ENCODE measurements around the gene ZNF512B. TPM values are rescaled to one million over a fixed set of nuclear protein-coding genes. Genes with fewer than 3 reads are reported as not detected.

ZNF512B gene
- total and polyA plus RNA-seq, 2 experiments from 2014 or later, result 6.1 to 28.8 TPM

DNA sequence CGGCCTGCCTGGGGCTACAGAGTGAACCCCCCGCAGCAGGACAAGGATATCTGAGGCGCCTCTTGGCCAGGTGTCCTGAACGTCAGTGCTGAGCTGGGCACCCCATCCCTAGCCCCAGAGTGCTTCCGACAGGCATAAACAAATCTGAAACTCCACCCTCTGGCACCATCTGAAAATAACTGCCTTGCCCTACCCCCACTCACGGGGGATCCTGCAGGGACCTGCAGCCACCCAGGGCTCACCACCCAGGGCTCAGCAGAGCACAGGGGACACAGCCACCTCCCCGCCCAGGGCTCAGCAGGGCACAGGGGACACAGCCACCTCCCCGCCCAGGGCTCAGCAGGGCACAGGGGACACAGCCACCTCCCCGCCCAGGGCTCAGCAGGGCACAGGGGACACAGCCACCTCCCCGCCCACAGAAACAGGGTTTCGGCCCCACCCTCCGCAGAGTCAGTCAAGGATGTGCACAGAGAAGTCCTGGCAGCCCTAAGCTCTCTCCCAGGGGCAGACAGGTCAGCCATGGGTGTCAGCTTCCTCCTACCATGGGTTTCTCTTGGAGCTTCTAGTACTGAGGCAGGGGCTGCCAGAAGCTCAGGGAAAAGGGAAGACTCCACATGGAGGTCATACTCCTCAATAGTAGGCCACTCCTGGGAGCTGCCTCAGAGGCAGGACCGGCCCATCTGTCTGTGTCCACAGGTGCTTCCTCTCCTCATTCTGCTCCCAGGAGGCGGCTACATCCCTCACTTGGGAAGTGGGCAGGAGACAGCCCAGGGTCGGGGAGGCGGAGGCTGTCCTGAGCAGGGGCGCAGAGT lies 18.1 kb downstream of the ZNF512B start (continued):
- TF ChIP-seq EZH2 (IDR thresholded peaks at IDR 0.05; ENCODE audit: low read depth, unreplicated experiment) (no peak), EZH2phosphoT487 (IDR thresholded peaks at IDR 0.05; ENCODE audit: unreplicated experiment) (no peak), NANOG (IDR thresholded peaks at IDR 0.05; ENCODE audit: borderline replicate concordance) (no peak), ZNF114 (CRISPR knock-in tag; IDR thresholded peaks at IDR 0.05) (no peak), POLR2AphosphoS5 (IDR thresholded peaks at IDR 0.05; ENCODE audit: low read depth) (no peak)

DNA sequence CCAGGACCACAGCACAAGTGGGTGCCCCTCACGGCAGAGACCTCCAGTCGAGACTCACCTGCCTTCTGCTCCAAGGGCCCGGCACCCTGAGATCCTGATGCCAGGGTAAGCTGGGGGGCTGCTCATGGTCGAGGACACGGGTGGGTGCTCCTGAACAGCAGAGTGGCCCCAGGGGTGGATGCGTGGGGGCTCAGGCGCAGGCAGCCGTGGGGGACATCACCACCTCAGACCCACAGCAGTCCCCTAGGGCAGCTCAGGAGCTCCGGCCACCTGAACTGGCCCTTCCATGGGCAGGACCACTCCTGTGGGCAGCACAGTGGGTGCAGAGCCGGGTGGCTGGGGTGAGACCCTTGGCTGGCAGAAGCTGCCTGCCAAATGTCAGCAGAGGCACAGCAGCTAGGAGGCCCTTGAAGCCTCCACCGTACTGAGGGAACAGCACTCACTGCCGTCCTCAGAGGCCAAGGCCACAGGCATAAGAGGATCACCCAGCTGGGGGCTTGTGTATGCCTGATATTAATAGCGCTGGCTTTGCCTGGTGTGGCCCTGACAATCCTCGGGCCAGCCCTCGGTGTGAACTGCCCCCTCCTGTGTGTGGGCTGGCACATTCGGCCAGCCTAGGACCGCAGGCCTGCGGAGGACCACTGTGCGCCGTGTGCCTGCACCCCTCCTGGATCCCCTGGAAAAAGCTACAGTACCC lies 18.9 kb downstream of the ZNF512B start:
- Mint-ChIP-seq H3K4me3 (no peak overlapping the region), H3K27me3 (ENCODE audit: insufficient read depth, low read depth, poor library complexity) (peaks cover 28% of the 10 kb centered on the region), H3K4me1 (peaks cover 32% of the 10 kb centered on the region), H3K36me3 (ENCODE audit: low read depth) (peaks cover 9% of the 10 kb centered on the region; the same call in 2 of the 3 replicates), H3K9me3 (peaks cover 8% of the 10 kb centered on the region; the same call in 1 of the 3 replicates), H3K27ac (no peak overlapping the region)
- DNase-seq (ENCODE audit: low spot score), result no peak
- no peak overlapping the region for H3K4me3 ChIP-seq
- H3K4me2 ChIP-seq, result no peak overlapping the region
- no peaks in the 10 kb centered on the region for H3K27me3 ChIP-seq (ENCODE audit: insufficient read depth)
- H3K79me2 ChIP-seq (replicated peaks; ENCODE audit: insufficient read depth), result peaks cover 88% of the 10 kb centered on the region
- H3F3A ChIP-seq (replicated peaks; ENCODE audit: low read depth), result peaks cover 12% of the 10 kb centered on the region
- no peaks in the 10 kb centered on the region for H3K9me2 ChIP-seq (ENCODE audit: insufficient read depth)
- H2AFZ ChIP-seq, result no peak overlapping the region
- H3K27ac ChIP-seq (ENCODE audit: low read depth), result no peak overlapping the region
- H3K4me1 ChIP-seq (ENCODE audit: insufficient read depth), result peaks cover 13% of the 10 kb centered on the region; the same call in 1 of the 2 replicates
- H4K20me1 ChIP-seq (replicated peaks; ENCODE audit: insufficient read depth), result peaks cover 28% of the 10 kb centered on the region
- ATAC-seq, result no peak
- no peaks in the 10 kb centered on the region for H3K36me3 ChIP-seq (ENCODE audit: insufficient read depth)
- TF ChIP-seq NANOG (IDR thresholded peaks at IDR 0.05; ENCODE audit: borderline replicate concordance) (no peak), EZH2phosphoT487 (IDR thresholded peaks at IDR 0.05; ENCODE audit: unreplicated experiment) (no peak), CREB1 (CRISPR knock-in tag; IDR thresholded peaks at IDR 0.05; ENCODE audit: low read depth) (no peak), JUNB (IDR thresholded peaks at IDR 0.05; ENCODE audit: unreplicated experiment) (no peak), POLR2AphosphoS5 (IDR thresholded peaks at IDR 0.05; ENCODE audit: low read depth) (no peak), EZH2 (IDR thresholded peaks at IDR 0.05; ENCODE audit: low read depth, unreplicated experiment) (no peak), ZNF331 (CRISPR knock-in tag; IDR thresholded peaks at IDR 0.05; ENCODE audit: low read depth) (no peak), ZNF114 (CRISPR knock-in tag; IDR thresholded peaks at IDR 0.05) (no peak)
- TF ChIP-seq, protein P1, sequence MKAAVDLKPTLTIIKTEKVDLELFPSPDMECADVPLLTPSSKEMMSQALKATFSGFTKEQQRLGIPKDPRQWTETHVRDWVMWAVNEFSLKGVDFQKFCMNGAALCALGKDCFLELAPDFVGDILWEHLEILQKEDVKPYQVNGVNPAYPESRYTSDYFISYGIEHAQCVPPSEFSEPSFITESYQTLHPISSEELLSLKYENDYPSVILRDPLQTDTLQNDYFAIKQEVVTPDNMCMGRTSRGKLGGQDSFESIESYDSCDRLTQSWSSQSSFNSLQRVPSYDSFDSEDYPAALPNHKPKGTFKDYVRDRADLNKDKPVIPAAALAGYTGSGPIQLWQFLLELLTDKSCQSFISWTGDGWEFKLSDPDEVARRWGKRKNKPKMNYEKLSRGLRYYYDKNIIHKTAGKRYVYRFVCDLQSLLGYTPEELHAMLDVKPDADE (IDR thresholded peaks at IDR 0.05), result no peak
- TF ChIP-seq, protein P2, sequence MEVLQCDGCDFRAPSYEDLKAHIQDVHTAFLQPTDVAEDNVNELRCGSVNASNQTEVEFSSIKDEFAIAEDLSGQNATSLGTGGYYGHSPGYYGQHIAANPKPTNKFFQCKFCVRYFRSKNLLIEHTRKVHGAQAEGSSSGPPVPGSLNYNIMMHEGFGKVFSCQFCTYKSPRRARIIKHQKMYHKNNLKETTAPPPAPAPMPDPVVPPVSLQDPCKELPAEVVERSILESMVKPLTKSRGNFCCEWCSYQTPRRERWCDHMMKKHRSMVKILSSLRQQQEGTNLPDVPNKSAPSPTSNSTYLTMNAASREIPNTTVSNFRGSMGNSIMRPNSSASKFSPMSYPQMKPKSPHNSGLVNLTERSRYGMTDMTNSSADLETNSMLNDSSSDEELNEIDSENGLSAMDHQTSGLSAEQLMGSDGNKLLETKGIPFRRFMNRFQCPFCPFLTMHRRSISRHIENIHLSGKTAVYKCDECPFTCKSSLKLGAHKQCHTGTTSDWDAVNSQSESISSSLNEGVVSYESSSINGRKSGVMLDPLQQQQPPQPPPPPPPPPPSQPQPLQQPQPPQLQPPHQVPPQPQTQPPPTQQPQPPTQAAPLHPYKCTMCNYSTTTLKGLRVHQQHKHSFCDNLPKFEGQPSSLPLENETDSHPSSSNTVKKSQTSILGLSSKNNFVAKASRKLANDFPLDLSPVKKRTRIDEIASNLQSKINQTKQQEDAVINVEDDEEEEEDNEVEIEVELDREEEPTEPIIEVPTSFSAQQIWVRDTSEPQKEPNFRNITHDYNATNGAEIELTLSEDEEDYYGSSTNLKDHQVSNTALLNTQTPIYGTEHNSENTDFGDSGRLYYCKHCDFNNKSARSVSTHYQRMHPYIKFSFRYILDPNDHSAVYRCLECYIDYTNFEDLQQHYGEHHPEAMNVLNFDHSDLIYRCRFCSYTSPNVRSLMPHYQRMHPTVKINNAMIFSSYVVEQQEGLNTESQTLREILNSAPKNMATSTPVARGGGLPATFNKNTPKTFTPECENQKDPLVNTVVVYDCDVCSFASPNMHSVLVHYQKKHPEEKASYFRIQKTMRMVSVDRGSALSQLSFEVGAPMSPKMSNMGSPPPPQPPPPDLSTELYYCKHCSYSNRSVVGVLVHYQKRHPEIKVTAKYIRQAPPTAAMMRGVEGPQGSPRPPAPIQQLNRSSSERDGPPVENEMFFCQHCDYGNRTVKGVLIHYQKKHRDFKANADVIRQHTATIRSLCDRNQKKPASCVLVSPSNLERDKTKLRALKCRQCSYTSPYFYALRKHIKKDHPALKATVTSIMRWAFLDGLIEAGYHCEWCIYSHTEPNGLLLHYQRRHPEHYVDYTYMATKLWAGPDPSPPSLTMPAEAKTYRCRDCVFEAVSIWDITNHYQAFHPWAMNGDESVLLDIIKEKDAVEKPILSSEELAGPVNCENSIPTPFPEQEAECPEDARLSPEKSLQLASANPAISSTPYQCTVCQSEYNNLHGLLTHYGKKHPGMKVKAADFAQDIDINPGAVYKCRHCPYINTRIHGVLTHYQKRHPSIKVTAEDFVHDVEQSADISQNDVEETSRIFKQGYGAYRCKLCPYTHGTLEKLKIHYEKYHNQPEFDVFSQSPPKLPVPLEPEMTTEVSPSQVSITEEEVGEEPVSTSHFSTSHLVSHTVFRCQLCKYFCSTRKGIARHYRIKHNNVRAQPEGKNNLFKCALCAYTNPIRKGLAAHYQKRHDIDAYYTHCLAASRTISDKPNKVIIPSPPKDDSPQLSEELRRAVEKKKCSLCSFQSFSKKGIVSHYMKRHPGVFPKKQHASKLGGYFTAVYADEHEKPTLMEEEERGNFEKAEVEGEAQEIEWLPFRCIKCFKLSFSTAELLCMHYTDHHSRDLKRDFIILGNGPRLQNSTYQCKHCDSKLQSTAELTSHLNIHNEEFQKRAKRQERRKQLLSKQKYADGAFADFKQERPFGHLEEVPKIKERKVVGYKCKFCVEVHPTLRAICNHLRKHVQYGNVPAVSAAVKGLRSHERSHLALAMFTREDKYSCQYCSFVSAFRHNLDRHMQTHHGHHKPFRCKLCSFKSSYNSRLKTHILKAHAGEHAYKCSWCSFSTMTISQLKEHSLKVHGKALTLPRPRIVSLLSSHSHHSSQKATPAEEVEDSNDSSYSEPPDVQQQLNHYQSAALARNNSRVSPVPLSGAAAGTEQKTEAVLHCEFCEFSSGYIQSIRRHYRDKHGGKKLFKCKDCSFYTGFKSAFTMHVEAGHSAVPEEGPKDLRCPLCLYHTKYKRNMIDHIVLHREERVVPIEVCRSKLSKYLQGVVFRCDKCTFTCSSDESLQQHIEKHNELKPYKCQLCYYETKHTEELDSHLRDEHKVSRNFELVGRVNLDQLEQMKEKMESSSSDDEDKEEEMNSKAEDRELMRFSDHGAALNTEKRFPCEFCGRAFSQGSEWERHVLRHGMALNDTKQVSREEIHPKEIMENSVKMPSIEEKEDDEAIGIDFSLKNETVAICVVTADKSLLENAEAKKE (CRISPR knock-in tag; IDR thresholded peaks at IDR 0.05), result no peak
- TF ChIP-seq, protein P3, sequence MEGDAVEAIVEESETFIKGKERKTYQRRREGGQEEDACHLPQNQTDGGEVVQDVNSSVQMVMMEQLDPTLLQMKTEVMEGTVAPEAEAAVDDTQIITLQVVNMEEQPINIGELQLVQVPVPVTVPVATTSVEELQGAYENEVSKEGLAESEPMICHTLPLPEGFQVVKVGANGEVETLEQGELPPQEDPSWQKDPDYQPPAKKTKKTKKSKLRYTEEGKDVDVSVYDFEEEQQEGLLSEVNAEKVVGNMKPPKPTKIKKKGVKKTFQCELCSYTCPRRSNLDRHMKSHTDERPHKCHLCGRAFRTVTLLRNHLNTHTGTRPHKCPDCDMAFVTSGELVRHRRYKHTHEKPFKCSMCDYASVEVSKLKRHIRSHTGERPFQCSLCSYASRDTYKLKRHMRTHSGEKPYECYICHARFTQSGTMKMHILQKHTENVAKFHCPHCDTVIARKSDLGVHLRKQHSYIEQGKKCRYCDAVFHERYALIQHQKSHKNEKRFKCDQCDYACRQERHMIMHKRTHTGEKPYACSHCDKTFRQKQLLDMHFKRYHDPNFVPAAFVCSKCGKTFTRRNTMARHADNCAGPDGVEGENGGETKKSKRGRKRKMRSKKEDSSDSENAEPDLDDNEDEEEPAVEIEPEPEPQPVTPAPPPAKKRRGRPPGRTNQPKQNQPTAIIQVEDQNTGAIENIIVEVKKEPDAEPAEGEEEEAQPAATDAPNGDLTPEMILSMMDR (conservative IDR thresholded peaks at IDR 0.05; ENCODE audit: low read depth in 2 of 2), result no peak
